ENCODE measurements around the gene TSPAN4. TPM values are rescaled to one million over a fixed set of nuclear protein-coding genes. Genes with fewer than 3 reads are reported as not detected.

Gene TSPAN4
- total RNA-seq, 1 experiment from 2014 or later: 117 TPM

DNA sequence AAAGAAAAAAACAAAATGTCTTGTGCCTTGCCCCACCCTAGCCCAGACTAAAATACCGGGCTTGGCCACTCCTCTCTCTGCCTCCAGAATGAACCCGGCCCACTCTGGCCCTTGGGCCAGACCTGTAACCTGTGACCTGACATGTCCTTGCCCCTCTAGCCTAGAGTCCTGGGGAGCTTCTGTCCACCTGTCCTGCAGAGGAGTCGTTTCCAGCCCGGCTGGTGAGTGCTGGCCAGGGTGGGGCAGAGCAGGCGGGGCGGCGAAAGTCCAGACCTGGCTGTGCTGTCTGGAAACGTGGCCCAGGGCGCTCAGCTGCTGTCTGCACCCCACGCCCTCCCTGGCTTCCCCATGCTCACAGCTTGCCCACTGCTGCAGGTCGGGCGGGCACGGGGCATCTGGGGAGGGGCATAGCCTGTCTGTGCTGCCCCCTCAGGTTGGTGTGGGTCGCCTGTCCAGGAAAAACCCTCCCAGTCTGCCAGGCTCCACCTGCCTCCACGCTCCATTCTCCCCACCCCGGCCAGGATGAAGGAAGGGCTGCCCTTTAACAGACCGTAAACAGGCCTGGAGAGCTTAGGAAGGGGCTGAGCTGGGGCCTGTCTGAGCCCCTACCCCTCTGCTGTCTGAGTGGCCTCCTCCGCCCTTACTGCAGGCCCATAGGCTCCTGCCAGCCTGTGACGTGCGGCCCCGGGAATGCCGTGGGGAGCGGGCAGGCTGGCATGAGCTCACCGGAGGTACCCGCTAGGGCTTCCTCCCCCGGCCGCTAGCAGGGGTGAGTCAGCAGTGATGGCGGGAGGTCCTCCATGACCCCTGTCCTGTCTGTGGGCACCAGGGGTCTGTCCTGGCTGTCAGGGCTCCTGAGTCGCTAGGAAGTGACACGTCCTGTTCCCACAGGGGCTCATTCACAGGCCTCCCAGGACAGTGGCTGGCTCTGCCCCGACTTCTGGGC lies 8.0 kb upstream of the TSPAN4 start:
- DNase-seq (ENCODE audit: low spot score): peak; percentile 99

DNA sequence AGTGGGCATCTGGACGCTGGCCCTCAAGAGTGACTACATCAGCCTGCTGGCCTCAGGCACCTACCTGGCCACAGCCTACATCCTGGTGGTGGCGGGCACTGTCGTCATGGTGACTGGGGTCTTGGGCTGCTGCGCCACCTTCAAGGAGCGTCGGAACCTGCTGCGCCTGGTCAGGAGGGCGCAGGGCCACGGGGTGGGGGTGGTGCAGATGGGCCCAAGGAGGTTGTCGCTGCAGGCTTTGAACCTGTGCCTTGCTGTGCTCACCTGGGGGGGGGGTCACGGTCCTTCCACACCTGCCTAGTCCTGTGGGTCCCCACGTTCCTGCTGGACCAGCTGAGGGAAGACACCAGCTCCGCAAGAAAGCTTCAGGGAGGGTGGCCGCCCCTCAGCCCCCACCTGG lies 6.4 kb upstream of the TSPAN4 start:
- DNase-seq (ENCODE audit: low spot score): no peak

DNA sequence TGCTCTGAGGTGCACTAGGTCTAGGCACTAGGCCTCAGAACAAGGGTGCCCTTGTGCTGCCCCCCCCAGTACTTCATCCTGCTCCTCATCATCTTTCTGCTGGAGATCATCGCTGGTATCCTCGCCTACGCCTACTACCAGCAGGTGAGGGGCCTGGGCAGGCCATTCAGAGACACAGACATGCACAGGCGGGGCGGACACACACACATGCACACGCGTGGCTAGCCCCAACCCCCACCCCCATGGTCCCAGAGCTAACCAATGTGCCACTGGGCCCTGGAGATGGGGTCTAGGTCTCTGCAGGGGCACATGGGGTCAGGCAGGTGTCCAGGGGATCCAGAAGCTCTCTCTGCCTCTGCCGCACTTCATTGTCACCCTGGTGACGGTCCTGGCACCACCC lies 6.0 kb upstream of the TSPAN4 start:
- no peak for DNase-seq (ENCODE audit: low spot score)

DNA sequence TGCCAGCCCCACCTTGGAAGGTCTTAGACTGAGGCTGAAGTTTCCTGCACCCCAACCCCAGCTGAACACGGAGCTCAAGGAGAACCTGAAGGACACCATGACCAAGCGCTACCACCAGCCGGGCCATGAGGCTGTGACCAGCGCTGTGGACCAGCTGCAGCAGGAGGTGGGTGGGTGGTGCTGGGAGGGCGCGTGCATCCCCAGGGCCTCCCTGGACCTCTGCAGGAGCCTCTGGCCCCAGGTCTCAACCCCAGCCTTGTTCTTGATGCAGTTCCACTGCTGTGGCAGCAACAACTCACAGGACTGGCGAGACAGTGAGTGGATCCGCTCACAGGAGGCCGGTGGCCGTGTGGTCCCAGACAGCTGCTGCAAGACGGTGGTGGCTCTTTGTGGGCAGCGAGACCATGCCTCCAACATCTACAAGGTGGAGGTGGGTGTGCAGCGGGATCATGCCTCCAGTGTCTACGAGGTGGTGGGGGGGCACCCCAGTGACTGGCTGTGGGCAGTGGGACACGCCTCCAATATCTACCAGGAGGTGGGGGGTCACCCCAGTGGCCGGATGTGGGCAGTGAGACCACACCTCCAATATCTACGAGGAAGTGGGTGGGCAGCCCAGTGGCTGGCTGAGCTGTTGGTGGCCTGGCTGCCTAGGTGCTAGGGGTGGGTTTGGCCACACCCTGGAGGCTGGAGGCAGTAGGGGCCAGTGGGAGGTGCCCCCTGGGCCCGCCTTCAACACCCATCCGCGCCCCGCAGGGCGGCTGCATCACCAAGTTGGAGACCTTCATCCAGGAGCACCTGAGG lies 5.3 kb upstream of the TSPAN4 start:
- no peak for DNase-seq (ENCODE audit: low spot score)

DNA sequence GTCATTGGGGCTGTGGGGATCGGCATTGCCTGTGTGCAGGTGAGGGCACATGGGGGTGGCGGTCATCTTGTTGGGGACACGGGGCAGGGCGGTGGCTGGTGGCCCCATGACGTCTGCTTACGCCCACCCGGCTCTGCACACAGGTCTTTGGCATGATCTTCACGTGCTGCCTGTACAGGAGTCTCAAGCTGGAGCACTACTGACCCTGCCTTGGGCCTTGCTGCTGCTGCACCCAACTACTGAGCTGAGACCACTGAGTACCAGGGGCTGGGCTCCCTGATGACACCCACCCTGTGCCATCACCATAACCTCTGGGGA lies 4.7 kb upstream of the TSPAN4 start:
- DNase-seq (ENCODE audit: low spot score): no peak

DNA sequence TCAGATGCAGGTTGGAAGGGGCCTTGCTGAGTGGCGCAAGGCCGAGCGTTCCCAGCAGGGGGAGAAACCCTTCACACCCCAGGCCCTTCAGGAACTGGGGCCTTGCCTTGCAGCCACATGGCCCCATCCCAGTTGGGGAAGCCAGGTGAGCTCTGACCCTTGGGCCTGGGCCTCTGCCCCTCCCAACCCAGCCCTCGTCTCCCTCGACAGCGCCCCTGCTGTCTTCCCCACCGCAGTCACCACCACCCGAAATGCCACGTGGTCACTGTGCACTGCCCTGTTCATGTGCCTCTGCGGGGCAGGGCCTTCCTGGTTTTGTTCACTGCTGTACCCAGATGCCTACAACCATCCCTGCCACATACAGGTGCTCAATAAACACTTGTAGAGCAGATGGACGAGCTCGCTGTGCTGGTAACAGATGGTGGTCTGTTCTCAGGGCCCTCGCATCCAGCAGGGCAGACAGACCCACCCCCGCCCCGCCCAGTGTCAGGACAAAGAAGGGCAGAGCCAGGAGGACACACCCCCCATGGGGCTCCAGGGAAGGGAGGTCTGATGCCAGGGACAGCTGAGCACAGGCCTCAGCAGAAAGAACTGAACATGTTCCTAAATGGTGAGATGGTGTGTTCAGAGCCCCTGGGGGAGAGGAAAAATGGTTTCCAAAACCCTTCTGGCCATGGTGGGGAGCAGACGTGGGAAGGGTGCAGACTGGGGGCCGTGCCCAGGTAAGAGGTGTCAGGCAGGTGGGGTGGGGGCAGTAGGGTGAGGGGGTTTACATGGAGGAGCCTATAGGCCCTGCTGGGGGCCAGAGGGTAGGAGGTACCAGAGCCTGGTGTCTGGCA lies 4.0 kb upstream of the TSPAN4 start:
- DNase-seq (ENCODE audit: low spot score): peak; percentile 70

DNA sequence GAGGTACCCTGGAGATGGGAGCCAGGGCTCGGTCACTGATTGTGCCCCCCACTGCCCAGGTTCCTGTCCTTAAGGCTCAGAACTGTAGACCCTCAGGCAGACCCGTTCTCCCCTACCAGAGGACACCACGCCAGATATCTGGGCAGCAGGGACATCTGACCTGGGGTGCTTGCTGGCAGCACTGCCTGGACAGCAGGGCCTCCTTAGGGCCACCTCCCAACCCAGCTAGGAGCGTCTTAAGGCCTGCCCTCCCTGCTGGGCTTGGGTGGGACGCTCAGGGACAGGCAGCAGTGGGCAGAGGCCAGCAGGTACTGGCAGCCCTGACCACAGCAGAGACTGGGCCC lies 3.4 kb upstream of the TSPAN4 start:
- DNase-seq (ENCODE audit: low spot score): no peak

DNA sequence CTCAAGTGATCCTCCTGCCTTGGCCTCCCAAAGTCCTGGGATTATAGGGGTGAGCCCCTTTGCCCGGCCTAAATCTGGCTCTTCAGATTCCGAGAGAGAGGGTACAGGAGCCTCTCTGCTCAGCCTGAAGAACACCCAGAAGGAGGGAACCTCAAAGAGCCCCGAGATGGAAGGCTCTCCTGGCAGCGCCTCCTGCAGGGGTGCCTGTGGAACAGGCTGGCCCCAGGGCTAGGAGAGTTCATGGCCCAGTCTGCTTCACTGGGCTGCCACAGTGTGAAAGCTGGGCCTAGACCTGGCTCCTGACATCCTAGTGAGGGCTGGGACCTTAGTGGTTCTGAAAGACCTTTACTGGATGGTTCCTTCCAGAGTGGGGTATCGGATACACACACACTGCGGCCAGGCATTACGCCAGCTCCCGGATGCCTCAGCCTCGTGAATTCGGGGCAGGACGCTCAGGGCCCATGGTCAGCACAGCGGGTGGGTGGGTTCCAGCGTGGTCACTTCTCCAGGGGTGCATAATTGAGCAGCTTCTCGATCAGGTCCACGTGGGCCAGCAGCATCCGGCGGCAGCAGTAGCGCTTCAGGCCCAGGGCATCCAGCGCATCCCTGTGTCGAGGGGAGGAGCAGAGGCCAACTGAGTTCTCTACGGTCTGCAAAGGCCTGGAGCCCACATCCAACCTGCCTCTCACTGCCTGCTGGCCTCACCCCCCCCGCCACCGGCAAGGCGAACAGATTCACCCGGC lies 2.6 kb upstream of the TSPAN4 start:
- no peak for DNase-seq (ENCODE audit: low spot score)

DNA sequence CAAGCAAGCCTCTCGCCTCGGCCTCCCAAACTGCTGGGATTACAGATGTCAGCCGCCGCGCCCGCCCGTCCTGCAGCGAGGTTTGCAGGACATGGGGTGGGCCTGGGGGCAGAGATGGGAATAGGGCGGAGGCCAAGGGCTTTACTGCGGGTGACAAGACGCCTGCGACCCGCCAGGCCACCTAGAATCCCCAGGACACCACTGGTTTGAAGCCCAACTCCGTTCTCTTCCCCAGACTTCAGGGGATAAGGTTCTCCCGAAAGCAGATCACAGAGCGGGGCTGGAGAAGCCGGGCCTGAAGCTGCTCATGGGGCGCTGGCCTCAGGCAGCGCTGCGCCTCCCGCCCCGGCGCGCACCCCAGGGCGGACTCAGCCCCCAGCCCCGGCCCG lies 677 bp upstream of the TSPAN4 start:
- DNase-seq (ENCODE audit: low spot score): no peak

DNA sequence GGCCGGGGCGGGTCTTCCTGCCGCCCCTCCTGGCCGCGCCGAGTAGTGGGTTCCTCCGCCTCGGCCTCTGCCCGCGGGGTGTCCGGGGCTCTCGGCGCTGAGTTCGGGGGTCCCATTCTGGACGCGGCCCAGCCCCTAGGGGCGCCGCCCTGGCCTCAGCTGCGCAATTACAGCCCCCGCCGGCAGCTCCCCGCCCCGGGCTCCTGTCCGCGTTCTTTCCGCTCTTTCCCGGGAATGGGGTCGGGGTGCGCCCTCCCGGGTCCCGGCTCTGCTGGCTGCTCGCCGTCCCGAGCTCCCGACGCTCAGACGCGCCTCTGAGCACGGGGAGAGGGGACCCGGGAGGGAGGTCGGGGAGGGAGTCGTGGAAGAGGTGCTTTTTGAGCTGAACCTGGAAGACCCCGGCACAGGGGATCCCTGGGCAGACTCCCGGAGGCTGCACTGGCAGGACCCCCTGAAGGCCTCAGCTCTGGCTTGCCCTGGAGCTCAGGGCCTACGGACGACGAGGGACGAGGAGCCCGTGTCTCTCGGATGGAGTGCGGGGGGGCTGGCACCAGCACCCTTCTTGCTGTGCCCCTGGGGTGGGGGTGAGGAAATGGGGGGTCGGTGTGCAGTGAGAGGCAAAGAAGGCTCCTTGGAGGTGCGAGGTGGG lies 558 bp downstream of the TSPAN4 start:
- DNase-seq (ENCODE audit: low spot score): no peak

DNA sequence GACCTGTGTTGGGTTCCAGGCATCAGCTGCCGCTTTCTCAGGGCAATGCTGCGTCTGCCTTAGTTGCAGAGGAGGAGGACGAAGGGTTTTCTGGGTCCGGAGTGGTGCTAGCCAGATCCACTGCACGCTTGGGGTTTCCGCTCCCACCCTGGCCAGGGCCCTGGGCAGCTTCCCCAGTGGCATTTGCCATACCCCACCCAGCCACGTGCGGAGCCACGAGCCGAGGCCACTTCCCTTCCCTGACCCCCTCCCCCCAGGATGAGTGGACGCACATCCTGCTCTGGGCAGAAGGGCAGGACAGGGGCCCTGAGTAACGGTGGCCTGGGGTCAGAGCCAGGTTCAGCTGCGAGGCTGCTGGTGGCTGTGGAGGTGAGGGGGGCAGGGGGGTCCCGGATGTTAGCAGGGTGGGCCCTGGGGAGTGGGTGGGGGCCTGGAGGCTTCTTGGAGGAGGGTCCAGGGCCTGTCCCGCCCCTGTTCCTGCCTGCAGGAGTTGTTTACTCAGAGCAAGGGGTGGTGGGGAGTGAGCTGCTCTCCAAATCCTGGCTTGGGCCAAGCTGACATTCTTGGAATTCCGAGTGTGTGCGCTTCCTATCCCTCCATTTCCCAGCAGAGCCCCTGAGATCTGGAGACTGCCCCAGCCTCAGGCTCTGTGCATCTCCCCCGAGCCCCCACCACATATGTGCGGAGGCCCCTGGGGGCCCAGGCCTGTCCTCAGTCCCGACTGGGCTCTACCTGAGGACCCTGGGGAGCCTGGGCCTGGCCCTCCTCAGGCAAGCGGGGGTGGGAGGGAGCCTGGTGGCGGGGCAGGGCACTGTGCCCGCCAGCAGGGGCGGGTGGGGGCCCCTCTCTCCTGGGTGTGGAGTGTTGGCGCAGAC lies 1.4 kb downstream of the TSPAN4 start:
- DNase-seq (ENCODE audit: low spot score): peak; percentile 96

DNA sequence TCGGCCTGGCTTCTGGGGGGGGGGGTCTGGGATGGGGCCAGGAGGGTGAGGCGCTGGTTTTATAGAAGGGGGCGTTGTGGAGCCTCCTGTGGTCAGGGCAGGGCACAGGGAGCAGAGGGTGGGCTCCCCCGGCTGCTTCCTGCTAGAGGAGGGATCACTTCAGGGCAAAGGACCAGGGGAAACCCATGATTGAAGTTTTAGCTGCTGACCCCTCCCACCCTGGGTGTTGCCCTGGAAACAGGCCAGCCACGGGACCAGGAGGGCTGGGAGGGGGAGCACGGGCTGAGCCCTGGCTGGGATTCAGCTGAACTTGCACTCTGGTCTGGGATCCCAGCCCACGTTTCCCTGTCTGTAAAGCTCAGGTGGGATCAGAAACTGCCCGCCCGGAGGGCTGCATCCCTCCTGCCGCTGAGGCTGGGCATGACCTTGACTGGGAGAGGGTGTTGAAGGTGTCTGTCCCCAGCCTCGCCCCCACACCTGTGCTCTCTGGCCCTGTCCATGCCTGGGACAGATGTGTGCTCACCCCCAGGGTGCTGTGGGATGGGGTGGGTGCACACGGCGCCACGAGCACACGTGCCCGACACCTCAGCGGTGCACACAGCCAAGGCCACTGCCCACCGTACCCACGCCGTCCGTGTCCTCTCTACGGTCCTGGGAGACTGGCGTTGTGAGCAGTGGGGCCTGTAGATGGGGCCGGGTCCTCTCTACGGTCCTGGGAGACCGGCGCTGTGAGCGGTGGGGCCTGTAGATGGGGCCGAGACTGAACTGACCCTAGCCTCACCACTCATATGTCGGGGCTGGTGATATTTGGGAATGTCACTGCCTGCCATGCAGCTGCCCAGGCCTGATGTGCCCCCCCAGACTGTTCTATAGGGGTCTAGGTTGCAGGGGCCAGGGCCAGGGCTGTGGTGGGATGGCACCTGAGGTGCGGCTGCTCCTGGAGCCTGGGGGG lies 2.3 kb downstream of the TSPAN4 start:
- DNase-seq (ENCODE audit: low spot score): peak; percentile 95

DNA sequence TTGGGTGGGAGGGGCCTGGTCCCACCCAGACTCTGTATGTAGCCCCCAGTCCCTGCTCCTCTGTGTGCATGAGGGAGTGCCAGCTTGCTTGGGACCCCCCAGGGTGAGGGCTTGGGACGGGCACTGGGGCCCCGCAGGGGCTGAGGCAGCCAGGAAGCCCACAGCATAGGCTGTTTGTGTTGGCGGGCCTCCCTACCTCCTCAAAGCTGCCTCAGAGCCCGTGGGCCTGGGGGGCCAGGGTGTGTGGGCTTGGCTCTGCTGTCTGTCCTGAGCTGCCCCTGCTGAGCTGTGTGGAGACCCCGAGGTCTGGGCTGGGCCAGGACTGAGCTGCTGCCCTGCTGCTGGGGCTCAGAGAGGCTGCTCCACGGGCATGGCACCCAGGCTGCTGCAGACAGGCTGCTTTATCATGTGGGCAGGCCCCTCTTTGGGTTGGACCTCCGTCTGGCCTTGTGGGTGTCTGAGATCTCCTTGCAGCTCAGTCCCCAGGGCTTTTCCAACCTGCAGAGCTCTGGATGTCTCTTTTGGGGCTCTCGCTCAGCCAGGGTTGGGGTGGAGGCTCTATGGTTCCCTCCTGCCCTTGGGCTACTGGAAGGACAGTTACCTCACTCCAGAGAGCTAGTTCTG lies 3.3 kb downstream of the TSPAN4 start:
- DNase-seq (ENCODE audit: low spot score): no peak

DNA sequence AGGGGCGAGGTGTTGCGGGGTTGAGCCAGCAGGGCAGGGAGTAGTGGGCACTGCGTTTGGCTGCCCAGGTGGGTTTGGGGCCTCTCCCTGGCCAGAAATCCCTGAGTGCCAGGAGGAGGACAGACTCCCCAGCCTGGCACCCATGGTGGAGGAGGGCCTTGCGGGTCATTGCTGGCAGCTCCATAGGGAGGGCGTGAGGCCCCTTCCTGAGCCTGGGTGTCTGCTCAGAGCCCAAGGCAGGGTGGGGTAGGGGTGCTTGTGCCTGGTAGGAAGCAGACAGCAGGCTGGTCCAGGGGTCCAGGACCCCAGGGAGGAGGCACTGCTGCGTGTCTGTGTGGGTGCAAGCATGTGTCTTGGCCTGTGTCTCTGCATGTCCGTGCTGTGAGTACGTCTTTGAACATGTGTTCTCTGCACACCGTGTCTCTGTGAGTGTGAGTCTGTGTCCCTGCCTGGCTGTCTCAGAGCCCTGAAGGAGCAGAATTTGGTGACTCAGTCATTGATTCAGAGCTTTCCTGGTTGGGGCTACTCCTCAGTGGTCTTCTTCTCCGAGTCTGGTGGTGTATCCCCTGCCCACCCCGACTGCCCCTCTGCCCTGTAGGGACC lies 3.9 kb downstream of the TSPAN4 start:
- no peak for DNase-seq (ENCODE audit: low spot score)

DNA sequence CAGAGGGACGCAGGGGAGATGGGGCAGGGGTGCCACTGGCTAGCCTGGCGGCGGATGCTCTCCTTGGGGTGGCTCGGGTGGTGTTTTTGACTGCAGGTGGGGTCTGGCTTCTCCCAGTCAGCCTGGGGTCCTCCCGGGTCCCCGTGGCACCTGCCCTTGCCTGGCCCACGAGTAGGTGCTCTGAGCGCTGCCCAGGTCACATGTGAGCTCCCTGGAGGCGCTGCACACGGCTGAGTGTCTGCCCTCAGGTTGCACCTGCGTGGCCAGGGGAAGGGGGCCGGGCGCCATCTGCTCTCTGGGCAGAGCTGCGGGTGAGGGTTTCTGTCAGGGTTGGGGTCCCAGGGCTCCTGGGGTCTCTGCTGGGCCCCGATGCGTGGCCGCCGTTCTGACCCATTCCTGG lies 5.2 kb downstream of the TSPAN4 start:
- DNase-seq (ENCODE audit: low spot score): no peak

DNA sequence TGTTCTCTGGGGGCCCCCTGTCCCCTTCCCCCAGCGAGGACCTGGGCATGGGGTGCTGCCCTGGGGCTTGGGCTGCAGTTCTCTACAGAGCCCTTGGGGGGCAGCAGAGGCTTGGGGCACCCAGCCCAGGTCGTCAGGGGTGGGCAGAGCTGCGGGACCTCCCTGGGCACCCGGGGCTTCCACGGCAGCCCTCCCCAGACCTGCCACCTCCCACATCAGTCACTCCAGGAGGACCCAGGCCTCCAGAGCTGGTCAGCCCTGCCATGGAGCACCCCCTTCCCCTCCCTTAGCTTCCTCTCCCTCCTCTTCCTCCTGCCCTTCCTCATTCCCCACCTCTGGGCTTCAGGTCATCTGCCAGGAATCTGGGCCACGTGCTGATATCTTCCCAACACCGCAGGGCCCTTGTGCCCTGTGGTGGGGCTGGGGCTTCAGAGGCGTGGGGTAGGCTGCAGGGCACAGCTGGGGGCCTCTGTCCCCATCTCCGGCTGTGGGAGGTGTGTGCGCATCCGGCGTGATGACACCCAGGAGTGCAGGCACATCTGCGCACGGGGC lies 5.8 kb downstream of the TSPAN4 start:
- no peak for DNase-seq (ENCODE audit: low spot score)

DNA sequence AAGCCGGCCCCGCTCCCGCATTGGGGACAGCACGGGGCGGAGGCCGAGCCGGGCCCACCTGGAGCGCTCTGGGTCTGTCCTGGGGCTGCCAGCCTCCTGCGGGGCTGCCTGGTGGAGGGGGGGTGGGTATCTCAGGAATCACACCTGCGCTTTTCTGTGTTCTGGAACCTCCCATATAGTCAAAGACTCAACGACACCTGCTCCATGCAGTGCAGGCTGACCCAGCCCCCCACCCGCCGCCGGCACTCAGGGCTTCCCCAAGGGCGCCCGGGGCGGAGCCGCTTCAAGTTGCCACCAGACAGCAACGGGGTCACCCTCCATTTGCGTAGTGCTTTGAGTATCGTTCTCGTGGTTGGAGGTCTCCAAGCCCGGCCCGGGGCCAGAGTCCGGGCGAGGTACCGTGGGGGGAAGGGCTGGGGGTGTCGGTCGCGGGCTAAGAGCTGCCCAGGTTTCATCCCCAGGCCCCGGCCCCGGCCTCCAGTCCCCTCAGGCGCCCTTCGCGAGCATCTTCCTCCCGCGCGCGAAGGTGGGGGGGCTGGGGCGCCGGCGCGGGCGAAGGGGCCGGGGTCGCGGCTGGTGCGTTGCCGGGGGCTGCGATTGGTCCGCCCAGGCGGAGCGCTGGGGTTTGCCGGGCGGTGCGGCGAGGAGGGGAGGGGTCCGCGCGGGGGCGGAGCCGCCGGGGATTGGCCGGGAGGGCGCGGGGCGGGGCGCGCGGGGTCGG lies 6.6 kb downstream of the TSPAN4 start:
- no peak for DNase-seq (ENCODE audit: low spot score)
